Ishikawa (cell line): Measurements from ENCODE around the gene CCL16.

Experiments used
- EGR1 ChIP-seq: IDR thresholded peaks from 2 replicates; pipeline ENCODE4 v1.6.1; 2012
- EP300 ChIP-seq: IDR thresholded peaks from 2 replicates; pipeline ENCODE4 v1.6.1; 2012; ENCODE audit warnings: borderline replicate concordance
- RAD21 ChIP-seq: IDR thresholded peaks from 2 replicates; pipeline ENCODE4 v1.6.1; 2012; ENCODE audit warnings: low read depth
- REST ChIP-seq: IDR thresholded peaks from 2 replicates; pipeline ENCODE4 v1.6.1; 2012; ENCODE audit warnings: low read depth, mild to moderate bottlenecking
- YY1 ChIP-seq: IDR thresholded peaks from 2 replicates; pipeline ENCODE4 v1.6.1; 2012; ENCODE audit warnings: low read depth

DNA sequence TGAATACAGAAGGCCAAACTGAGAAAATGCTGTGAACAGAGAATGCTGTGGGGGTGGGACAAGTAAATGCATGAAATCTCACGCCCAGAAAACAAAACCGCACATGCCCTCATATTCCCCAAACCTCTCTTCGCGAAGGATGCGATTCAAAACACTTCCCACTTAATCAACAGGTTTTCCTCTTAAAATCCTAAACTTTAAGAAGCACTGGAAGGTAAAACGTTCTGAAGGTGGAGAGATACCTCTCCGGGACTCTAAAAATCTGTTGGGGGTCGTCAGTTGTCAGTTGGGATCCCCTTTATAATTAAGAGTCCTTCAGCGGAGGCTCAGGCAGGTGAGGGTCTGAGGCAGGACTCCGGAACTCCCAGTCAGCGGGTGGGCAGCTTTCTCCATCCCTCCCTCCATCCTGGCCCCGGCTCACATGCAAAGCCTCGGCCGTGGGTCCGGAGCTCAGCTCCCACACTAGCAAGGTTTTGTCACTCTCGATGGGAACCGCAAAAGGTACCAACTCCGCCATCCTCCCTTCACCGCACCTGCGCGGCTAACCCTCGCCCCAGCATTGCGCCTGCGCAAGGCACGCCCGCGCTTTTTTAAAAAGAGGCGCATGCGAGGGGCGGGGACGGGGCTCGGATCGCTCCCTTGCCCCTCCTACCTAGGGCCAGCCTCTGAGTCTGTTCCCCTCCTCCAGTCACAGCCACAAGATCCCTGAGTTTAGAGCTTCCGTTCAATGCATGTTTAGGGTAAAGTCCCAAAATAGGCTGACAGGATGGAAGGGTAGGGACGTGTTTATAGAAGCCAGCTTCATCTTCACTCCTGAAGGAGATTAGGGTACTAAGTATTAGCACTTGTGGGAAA is 50.9 kb downstream of the CCL16 start, which contains the start of gene RDM1:
- no peak for TF ChIP-seq EP300
- TF ChIP-seq YY1 = peak; percentile 45; the same call in 1 of the 2 replicates
- TF ChIP-seq RAD21 = no peak
- peak; percentile 40; the same call in 1 of the 2 replicates for TF ChIP-seq EGR1
- TF ChIP-seq REST = no peak
